IMR-90 (cell line): ENCODE results near the gene PLCH2.

Experiments used
- MAFK ChIP-seq: IDR thresholded peaks from 2 replicates; pipeline ENCODE4 v1.6.1; 2012; ENCODE audit warnings: low read depth, low read length, improper control_type of control experiment
- POLR2A ChIP-seq: IDR thresholded peaks from 2 replicates; pipeline ENCODE4 v1.6.1; 2012; ENCODE audit warnings: mild to moderate bottlenecking, low read depth, low read length
- TF ChIP-seq, protein P1 (sequence below): conservative IDR thresholded peaks from 2 replicates; pipeline ENCODE4 v1.5.1; 2012; ENCODE audit warnings: mild to moderate bottlenecking, low read depth, low read length, improper control_type of control experiment
- TF ChIP-seq, protein P2 (sequence below): fragments of 150-350 bp; IDR thresholded peaks from 2 replicates; pipeline ENCODE4 v1.6.1; 2016; ENCODE audit warnings: low read depth, mild to moderate bottlenecking, low read length, moderate library complexity, borderline replicate concordance

DNA sequence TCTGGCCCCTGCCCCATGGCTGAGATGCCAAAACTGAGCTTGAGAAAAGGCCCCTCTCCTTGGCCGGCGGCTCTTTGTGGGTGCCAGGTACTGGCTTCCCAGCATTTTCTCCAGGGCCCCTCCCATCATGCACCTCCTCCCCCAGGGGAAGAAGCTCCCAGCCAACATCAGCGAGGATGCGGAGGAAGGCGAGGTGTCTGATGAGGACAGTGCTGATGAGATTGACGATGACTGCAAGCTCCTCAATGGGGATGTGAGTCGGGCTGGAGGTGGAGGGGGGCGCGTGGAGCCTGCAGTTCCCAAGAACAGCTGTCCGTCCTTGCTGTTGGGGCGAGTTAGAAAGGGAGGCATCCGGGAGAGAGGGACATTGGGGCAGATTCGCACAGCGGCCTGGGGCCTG is 13.5 kb downstream of the PLCH2 start:
- TF ChIP-seq POLR2A = no peak
- TF ChIP-seq, protein P1, sequence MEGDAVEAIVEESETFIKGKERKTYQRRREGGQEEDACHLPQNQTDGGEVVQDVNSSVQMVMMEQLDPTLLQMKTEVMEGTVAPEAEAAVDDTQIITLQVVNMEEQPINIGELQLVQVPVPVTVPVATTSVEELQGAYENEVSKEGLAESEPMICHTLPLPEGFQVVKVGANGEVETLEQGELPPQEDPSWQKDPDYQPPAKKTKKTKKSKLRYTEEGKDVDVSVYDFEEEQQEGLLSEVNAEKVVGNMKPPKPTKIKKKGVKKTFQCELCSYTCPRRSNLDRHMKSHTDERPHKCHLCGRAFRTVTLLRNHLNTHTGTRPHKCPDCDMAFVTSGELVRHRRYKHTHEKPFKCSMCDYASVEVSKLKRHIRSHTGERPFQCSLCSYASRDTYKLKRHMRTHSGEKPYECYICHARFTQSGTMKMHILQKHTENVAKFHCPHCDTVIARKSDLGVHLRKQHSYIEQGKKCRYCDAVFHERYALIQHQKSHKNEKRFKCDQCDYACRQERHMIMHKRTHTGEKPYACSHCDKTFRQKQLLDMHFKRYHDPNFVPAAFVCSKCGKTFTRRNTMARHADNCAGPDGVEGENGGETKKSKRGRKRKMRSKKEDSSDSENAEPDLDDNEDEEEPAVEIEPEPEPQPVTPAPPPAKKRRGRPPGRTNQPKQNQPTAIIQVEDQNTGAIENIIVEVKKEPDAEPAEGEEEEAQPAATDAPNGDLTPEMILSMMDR = no peak
- TF ChIP-seq MAFK = no peak
- TF ChIP-seq, protein P2, sequence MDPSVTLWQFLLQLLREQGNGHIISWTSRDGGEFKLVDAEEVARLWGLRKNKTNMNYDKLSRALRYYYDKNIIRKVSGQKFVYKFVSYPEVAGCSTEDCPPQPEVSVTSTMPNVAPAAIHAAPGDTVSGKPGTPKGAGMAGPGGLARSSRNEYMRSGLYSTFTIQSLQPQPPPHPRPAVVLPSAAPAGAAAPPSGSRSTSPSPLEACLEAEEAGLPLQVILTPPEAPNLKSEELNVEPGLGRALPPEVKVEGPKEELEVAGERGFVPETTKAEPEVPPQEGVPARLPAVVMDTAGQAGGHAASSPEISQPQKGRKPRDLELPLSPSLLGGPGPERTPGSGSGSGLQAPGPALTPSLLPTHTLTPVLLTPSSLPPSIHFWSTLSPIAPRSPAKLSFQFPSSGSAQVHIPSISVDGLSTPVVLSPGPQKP = no peak
